Stimulated activated CD8-positive, alpha-beta memory T cell treated with anti-CD3 and anti-CD28 coated beads, Interleukin-15, amount 100 ng/mL, for 4 hours (primary cell): ENCODE measurements around the gene CDC42.

ENCODE experiments used
- DNase-seq, 2 donors: peaks; one replicate each; pipeline ENCODE4 v3.0.0-alpha.2; 2020; ENCODE audit warnings: low read depth in 2 of 2

The CDC42 gene

GRCh38 chr1:22128392-22128791 lies 75.9 kb downstream of the CDC42 start:
- DNase-seq = no peak

DNA sequence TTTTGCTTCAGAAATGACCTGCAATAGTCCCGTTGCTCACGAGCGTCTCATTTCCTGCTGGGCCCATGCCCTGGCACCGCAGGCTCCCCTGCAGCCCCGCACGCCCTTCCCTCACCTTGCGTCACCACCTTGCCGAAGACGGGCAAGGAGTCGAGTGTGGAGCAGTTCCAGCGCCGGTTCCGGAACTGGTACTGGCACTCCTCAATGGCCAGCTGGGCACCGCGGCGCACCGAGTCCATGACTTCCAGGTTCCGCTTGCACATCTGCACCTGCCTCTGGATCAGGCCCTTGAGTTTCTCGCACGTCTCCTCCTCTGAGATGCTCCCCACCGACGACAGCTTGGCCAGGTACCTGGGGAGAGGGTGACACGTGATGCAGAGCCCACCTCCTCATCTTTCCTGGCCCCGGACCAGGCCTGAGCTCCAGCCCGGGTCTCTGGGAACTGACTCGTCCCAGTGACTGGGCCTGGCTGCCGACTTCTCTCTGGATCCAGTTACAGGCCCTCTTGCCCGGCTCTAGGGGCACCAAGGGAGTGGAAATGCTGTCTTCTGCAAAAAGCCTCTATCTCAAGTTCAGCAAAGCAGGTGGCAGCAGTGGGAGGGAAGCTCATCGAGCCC lies 77.1 kb downstream of the CDC42 start:
- no peak for DNase-seq

- no peak for DNase-seq
These were observed 78.6 kb downstream of the CDC42 start for GRCh38 chr1:22131062-22131461.

DNA sequence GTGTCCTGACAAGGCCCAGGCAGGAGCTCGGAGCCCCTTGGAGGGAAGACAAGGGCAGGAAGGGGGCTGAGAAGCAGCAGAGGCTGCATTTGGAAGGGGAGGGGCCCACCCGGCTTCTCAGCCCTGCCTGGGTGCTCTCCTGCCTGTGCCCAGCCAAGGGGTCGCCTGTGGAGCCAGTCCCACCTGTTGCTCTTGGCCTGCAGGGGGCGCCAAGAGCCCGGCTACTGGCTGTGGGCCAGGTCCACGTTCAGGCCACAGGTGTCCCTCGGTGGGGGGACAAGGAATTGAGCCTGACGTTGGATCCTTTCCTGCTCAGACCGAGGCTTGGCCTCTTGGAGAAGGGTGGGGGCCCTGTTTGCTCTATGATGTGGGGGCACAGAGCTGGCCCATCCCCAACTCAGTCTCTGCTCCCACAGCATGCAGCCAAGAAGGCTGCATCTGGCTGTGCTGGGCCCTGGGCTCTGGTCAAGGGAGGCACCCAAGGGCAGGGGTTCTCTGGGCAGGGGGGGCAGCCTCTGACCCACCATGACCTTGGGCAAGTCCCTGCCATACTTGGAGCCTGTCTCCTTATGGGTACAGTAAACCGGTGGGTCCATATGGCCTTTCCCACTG lies 79.5 kb downstream of the CDC42 start:
- peak in 1 of 2 donors; percentile 9 for DNase-seq

DNA sequence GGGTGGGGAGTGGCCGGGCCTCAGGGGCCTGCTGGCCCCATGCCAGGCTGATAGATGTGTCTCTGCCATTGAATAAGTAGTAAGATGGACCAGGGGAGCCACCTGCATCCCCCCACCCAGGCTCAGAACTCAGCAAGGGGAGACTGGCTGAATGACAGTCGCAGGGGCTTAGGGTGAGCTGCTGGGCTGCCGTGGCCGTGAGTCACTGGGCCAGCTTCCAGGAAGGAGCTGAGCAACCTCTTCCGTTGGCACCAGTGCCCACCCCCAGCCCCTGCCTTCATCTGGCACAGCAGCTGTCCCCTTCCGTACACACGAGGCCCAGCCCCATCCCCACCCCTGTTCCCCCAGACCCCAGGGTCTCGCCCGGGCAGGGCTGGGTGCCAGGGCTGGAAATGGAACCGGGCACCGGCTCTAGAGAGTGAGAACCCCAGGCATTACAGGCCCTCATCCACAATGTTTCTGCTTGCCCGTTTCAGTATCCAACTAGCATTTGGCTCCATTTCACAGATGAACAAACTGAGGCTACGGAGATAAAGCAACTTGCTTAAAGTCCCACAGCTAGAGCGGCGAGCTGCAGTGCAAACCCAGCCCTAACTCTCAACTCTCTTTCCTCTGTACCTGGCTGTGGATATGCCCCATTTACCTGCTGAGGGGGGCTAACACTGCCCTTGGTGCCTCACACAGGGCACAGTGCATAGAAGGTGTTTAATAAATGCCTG lies 80.2 kb downstream of the CDC42 start:
- DNase-seq = no peak

GRCh38 chr1:22133247-22133930 lies 80.9 kb downstream of the CDC42 start:
- DNase-seq = no peak

GRCh38 chr1:22133931-22134324 lies 81.4 kb downstream of the CDC42 start:
- DNase-seq = no peak

GRCh38 chr1:22137004-22137720 lies 84.7 kb downstream of the CDC42 start:
- no peak for DNase-seq

DNA sequence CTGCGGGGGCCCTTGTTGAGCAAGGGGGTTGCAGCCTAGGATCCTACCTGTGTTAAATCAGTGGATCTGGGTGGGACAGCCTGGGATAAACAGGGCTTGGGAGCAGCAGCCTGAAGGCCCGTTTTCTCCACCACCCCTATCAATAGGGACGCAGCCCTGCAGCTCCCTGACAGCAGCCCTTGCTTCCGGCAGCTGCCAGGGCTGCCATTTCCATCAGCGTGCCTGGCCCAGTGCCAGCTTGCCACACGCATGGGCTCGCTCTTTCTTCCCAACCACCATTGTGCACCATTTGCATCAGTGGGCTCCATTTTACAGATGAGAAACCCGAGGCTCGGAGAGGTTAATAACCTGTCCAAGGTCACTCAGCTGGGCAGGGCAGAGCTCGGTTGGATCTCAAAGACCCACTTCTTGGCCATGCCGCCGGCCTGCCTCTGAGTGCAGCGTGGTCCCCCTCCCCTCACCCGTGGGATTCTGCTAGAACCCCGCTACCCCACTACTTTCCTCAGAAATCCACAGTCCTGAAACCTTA lies 86.6 kb downstream of the CDC42 start:
- DNase-seq = no peak

DNA sequence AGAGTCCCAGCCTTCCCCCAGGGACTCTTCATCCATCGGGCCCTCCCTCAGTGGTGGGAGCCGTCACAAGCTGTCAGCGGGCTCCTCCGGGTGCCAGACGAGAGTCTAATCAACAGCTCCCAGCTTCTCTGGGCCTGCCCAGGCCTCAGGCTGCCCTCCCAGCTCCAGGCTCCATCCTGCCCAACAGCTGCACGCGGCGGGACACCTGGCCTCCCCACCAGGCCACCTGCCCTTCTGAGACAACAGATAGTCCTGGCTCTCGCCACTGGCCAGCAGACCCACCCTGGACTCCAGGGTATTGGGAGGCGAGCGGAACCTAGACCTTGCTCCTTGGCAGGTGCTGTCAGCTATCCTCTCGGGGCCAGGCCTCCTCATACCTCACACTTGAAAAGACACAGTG lies 87.3 kb downstream of the CDC42 start:
- DNase-seq = no peak
